Keratinocyte (primary cell): ENCODE measurements around the gene CYP46A1. TPM values are rescaled to one million over a fixed set of nuclear protein-coding genes. Genes with fewer than 3 reads are reported as not detected.
A peak's percentile ranks its signal among the peaks of the same experiment; 100 is the strongest.

Source experiments
- DNase-seq: peaks from one replicate; pipeline ENCODE4 v3.0.0-alpha.2; 2011; ENCODE audit warnings: low read depth, missing footprints, low spot score
- FAIRE-seq: peaks from 2 replicates; lab custom pipeline; 2011; peaks lifted over from hg19 to GRCh38; lab: Jason Lieb, UNC
- H2AFZ ChIP-seq: 2 replicates; pipeline ENCODE4 v1.6.0; 2012; ENCODE audit warnings: low read length, control low read depth, inconsistent platforms; ENCODE audit not compliant: control insufficient read depth
- H3K27ac ChIP-seq: 2 replicates; pipeline ENCODE4 v1.5.1; 2011; ENCODE audit warnings: low read length; ENCODE audit not compliant: control insufficient read depth, insufficient read depth
- H3K27me3 ChIP-seq: 3 replicates; pipeline ENCODE4 v1.6.0; 2011; ENCODE audit warnings: low read length; ENCODE audit not compliant: control insufficient read depth, insufficient read depth; ENCODE audit errors: extremely low read depth
- H3K36me3 ChIP-seq, 2 experiments: 2 replicates in 1 of 2; 3 replicates in 1 of 2; pipeline ENCODE4 v1.5.1; 2011; ENCODE audit warnings: low read length in 2 of 2, mild to moderate bottlenecking in 1 of 2; ENCODE audit not compliant: control insufficient read depth in 2 of 2, insufficient read depth in 2 of 2; ENCODE audit errors: extremely low read depth in 1 of 2
- H3K4me1 ChIP-seq: 3 replicates; pipeline ENCODE4 v1.5.1; 2011; ENCODE audit warnings: low read length; ENCODE audit not compliant: control insufficient read depth, insufficient read depth; ENCODE audit errors: extremely low read depth
- H3K4me2 ChIP-seq: 3 replicates; pipeline ENCODE4 v1.6.0; 2011; ENCODE audit warnings: low read depth, low read length; ENCODE audit not compliant: control insufficient read depth, insufficient read depth; ENCODE audit errors: extremely low read depth
- H3K4me3 ChIP-seq, 3 experiments: fragments of 200-600 bp in 1 of 3; sonication (generic) in 1 of 3; 2 replicates in 2 of 3; 3 replicates in 1 of 3; pipeline ENCODE4 v1.5.1; 2011 to 2016; ENCODE audit warnings: low read length in 3 of 3, mild to moderate bottlenecking in 3 of 3, control low read depth in 2 of 3, inconsistent platforms in 1 of 3, low read depth in 1 of 3, mixed read lengths in 1 of 3, mixed run types in 1 of 3, moderate library complexity in 1 of 3; ENCODE audit not compliant: control insufficient read depth in 2 of 3, insufficient read depth in 2 of 3; ENCODE audit errors: extremely low read depth in 1 of 3
- H3K79me2 ChIP-seq: 2 replicates; pipeline ENCODE4 v1.6.0; 2012; ENCODE audit warnings: low read length; ENCODE audit not compliant: control insufficient read depth, insufficient read depth
- H3K9ac ChIP-seq: 3 replicates; pipeline ENCODE4 v1.6.0; 2011; ENCODE audit warnings: low read length; ENCODE audit not compliant: control insufficient read depth, insufficient read depth; ENCODE audit errors: extremely low read depth
- H3K9me1 ChIP-seq: 3 replicates; pipeline ENCODE4 v1.6.0; 2011; ENCODE audit warnings: low read length; ENCODE audit not compliant: control insufficient read depth, insufficient read depth; ENCODE audit errors: extremely low read depth
- H3K9me3 ChIP-seq: 2 replicates; pipeline ENCODE4 v1.5.1; 2012; ENCODE audit warnings: low read depth, low read length; ENCODE audit not compliant: control insufficient read depth
- H4K20me1 ChIP-seq: 3 replicates; pipeline ENCODE4 v1.6.0; 2011; ENCODE audit warnings: low read length; ENCODE audit not compliant: control insufficient read depth, insufficient read depth; ENCODE audit errors: extremely low read depth
- CTCF ChIP-seq, 3 experiments: IDR thresholded peaks in 1 of 3; conservative IDR thresholded peaks in 1 of 3; optimal IDR thresholded peaks in 1 of 3; 2 replicates in 2 of 3; 3 replicates in 1 of 3; pipeline versions ENCODE3 to v1.5.1; 2011; ENCODE audit warnings: low read length in 3 of 3, mild to moderate bottlenecking in 3 of 3, moderate library complexity in 2 of 3, control low read depth in 1 of 3, inconsistent platforms in 1 of 3; ENCODE audit not compliant: insufficient read depth in 2 of 3; ENCODE audit errors: extremely low read depth in 1 of 3
- EZH2 ChIP-seq: IDR thresholded peaks from one replicate; pipeline ENCODE4 v1.6.1; 2012; ENCODE audit warnings: inconsistent platforms, mild to moderate bottlenecking, low read length, moderate library complexity
- dilution Hi-C: fragments of 300-500 bp; cut with MboI; formaldehyde crosslinking; loops from one replicate; pipeline ENCODE4 v1.7.0; 2020; ENCODE audit warnings: low sequenced_read_pairs; ENCODE audit not compliant: extremely low pct_ligation_motif_present
- polyA plus RNA-seq, 5 experiments: library from polyadenylated mRNA; depleted of rRNA in 3 of 5; stranded (reverse) in 3 of 5; stranded (forward) in 1 of 5; unstranded in 1 of 5; fragments of >200 nt; gene quantifications; 1 replicate in 1 of 5; 2 replicates in 3 of 5; 3 replicates in 1 of 5; pipeline versions ENCODE4 v1.2.1 to v1.2.3, GENCODE V29; 2011 to 2012; ENCODE audit warnings: missing spikeins in 2 of 5, low read depth in 1 of 5, low replicate concordance in 1 of 5

The CYP46A1 gene
- polyA plus RNA-seq, 1 donor (not counting 4 experiments of a cell fraction or from before 2014, with no cell fraction given): 0.01 TPM

GRCh38 chr14:99758121-99758821 lies 74.2 kb downstream of the CYP46A1 start:
- Histone ChIP-seq H3K9me1 (no peaks in the 10 kb centered on the region), H3K4me3 (peak overlapping the region in 1 of 3 experiments; percentile 18), H3K27me3 (no peaks in the 10 kb centered on the region), H3K79me2 (no peaks in the 10 kb centered on the region), H2AFZ (no peak overlapping the region), H3K4me1 (peaks cover 44% of the 10 kb centered on the region), H3K27ac (peak overlapping the region; percentile 97), H3K9me3 (no peaks in the 10 kb centered on the region), H3K9ac (peak overlapping the region; percentile 74), H3K36me3 (no peaks in the 10 kb centered on the region), H3K4me2 (peak overlapping the region; percentile 79), H4K20me1 (no peaks in the 10 kb centered on the region)
- TF ChIP-seq EZH2 (no peak), CTCF (optimal IDR thresholded peaks at IDR 0.05 in 1 of 3, IDR thresholded peaks at IDR 0.05 in 1 of 3, conservative IDR thresholded peaks at IDR 0.05 in 1 of 3; ENCODE audit: extremely low read depth in 1 of 3, insufficient read depth in 2 of 3, low read length in 3 of 3) (no peak)
- FAIRE-seq: peak; percentile 90
- DNase-seq: no peak
- dilution Hi-C loops: no loop called here

- no peak overlapping the region for H3K4me2 ChIP-seq
- dilution Hi-C loops: no loop called here
- H3K27me3 ChIP-seq: no peaks in the 10 kb centered on the region
- TF ChIP-seq EZH2 (no peak), CTCF (optimal IDR thresholded peaks at IDR 0.05 in 1 of 3, IDR thresholded peaks at IDR 0.05 in 1 of 3, conservative IDR thresholded peaks at IDR 0.05 in 1 of 3; ENCODE audit: extremely low read depth in 1 of 3, insufficient read depth in 2 of 3, low read length in 3 of 3) (no peak)
- no peak overlapping the region for H2AFZ ChIP-seq
- H4K20me1 ChIP-seq: no peaks in the 10 kb centered on the region
- no peaks in the 10 kb centered on the region for H3K9me3 ChIP-seq
- H3K79me2 ChIP-seq: no peaks in the 10 kb centered on the region
- no peak overlapping the region for H3K4me3 ChIP-seq
- H3K9ac ChIP-seq: no peak overlapping the region
- H3K9me1 ChIP-seq: no peaks in the 10 kb centered on the region
- no peak for FAIRE-seq
- no peak for DNase-seq
- H3K27ac ChIP-seq: no peak overlapping the region
- no peaks in the 10 kb centered on the region for H3K36me3 ChIP-seq
- H3K4me1 ChIP-seq: peaks cover 37% of the 10 kb centered on the region
Observed at GRCh38 chr14:99758872-99759545, 74.9 kb downstream of the CYP46A1 start.
